ENCODE measurements around the gene MAP1LC3A. TPM values are rescaled to one million over a fixed set of nuclear protein-coding genes. Genes with fewer than 3 reads are reported as not detected.

Gene MAP1LC3A
- total RNA-seq, 1 experiment from 2014 or later: 25.9 TPM

- Histone ChIP-seq H3K14ac (ENCODE audit: insufficient read depth, low read length) (no peak overlapping the region), H3K4me1 (ENCODE audit: insufficient read depth, low read length) (no peaks in the 10 kb centered on the region), H4K5ac (ENCODE audit: insufficient read length, low read depth, low read length) (no peak overlapping the region), H3T11ph (ENCODE audit: low read length) (no peak overlapping the region), H3K27ac (ENCODE audit: insufficient read length, low read depth, low read length) (no peak overlapping the region), H3K23ac (ENCODE audit: insufficient read length, low read depth, low read length) (no peak overlapping the region), H4K8ac (replicated peaks; ENCODE audit: insufficient read length, low read depth, low read length) (no peak overlapping the region), H2BK5ac (ENCODE audit: insufficient read length, low read length) (no peak overlapping the region), H3K79me2 (ENCODE audit: insufficient read depth, low read length) (no peaks in the 10 kb centered on the region), H2BK12ac (ENCODE audit: insufficient read length, low read depth, low read length) (no peak overlapping the region), H2BK15ac (ENCODE audit: low read depth, low read length) (no peak overlapping the region), H3K18ac (ENCODE audit: insufficient read length, low read depth, low read length) (no peak overlapping the region), H2BK20ac (ENCODE audit: low read depth, low read length, poor library complexity, severe bottlenecking) (no peak overlapping the region), H3K9ac (ENCODE audit: extremely low read depth, insufficient read length, low read length) (no peak overlapping the region), H3K23me2 (ENCODE audit: insufficient read length, low read depth, low read length, poor library complexity, severe bottlenecking) (no peaks in the 10 kb centered on the region), H4K91ac (ENCODE audit: insufficient read length, low read depth, low read length) (no peak overlapping the region), H2AK5ac (ENCODE audit: insufficient read length, low read length) (no peak overlapping the region), H3K79me1 (ENCODE audit: insufficient read depth, low read depth, low read length, poor library complexity, severe bottlenecking) (no peaks in the 10 kb centered on the region), H3K9me3 (ENCODE audit: control insufficient read depth, low read depth, low read length) (no peaks in the 10 kb centered on the region), H2AFZ (ENCODE audit: low read length) (no peak overlapping the region), H3K4ac (ENCODE audit: low read depth, low read length) (no peak overlapping the region), H3K4me2 (ENCODE audit: insufficient read depth, insufficient read length, low read length) (no peak overlapping the region), H2BK120ac (ENCODE audit: low read depth, low read length, poor library complexity, severe bottlenecking) (no peak overlapping the region), H3K27me3 (ENCODE audit: insufficient read depth, low read length) (no peaks in the 10 kb centered on the region), H3K56ac (ENCODE audit: insufficient read length, low read depth, low read length) (no peak overlapping the region), H4K20me1 (ENCODE audit: control insufficient read depth, insufficient read depth, insufficient read length) (no peaks in the 10 kb centered on the region)
- no peak for DNase-seq
- Mint-ChIP-seq H3K9me3 (no peaks in the 10 kb centered on the region), H3K27me3 (ENCODE audit: low read depth) (no peaks in the 10 kb centered on the region; the same call in 1 of the 2 replicates), H3K36me3 (ENCODE audit: insufficient read depth in 1 of 3, low read depth in 3 of 3) (peaks cover 0 to 15% (median 6%) of the 10 kb centered on the region in 3 experiments; a peak in 4 of 7 replicates), H3K4me3 (no peak overlapping the region), H3K27ac (peak overlapping the region in 2 of 3 experiments; percentile 60 to 74; a peak in 2 of 7 replicates), H3K4me1 (no peaks in the 10 kb centered on the region)
- no CpG with 5 or more reads among the region's 11 CpGs for WGBS (ENCODE audit: extremely low coverage, insufficient read length, low lambda C conversion rate)
- no peak for TF ChIP-seq CTCF (conservative IDR thresholded peaks at IDR 0.05)
These were observed 23.0 kb downstream of the MAP1LC3A start for GRCh38 chr20:34581341-34582184.
